Measurements from ENCODE around the gene ADAM12.
"Not testable (repeated sequence)": the region's sequence is repeated elsewhere in the genome, so short reads cannot be mapped to it uniquely, and the experiment has no call there.

The ADAM12 gene

DNA sequence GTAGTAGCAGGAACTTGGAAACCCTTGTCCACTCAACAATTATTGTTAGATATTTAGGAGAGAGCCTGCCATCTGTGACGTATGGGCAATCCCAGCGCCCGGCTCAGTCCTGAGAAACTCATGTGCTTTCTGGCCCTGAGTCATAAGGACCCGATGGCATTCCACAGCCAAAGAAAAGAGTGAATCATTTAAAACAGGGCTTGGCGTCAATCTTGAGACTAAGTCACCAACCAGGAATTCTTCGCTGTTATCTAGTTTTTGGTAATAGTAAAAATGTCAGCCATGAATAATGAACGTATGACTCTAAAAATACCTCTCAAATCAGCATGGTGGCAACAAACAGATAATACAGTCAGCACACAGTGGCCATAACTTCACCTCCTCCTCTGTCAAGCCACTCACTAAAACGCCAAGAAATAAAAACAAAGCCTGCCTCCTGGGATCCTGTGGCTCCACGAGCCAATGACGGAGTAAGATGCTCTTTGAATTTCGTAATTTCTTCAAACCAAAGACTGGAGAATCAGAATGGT, 140.8 kb downstream of the ADAM12 start:
- H3K36me3 ChIP-seq (ENCODE audit: insufficient read depth, low read length): no peaks in the 10 kb centered on the region
- H3K27ac ChIP-seq (ENCODE audit: low read length): no peak overlapping the region
- no peak for ATAC-seq (ENCODE audit: insufficient read depth, low read depth)
- H3K9ac ChIP-seq (ENCODE audit: low read depth, low read length): no peak overlapping the region
- TF ChIP-seq, protein P1, sequence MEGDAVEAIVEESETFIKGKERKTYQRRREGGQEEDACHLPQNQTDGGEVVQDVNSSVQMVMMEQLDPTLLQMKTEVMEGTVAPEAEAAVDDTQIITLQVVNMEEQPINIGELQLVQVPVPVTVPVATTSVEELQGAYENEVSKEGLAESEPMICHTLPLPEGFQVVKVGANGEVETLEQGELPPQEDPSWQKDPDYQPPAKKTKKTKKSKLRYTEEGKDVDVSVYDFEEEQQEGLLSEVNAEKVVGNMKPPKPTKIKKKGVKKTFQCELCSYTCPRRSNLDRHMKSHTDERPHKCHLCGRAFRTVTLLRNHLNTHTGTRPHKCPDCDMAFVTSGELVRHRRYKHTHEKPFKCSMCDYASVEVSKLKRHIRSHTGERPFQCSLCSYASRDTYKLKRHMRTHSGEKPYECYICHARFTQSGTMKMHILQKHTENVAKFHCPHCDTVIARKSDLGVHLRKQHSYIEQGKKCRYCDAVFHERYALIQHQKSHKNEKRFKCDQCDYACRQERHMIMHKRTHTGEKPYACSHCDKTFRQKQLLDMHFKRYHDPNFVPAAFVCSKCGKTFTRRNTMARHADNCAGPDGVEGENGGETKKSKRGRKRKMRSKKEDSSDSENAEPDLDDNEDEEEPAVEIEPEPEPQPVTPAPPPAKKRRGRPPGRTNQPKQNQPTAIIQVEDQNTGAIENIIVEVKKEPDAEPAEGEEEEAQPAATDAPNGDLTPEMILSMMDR (IDR thresholded peaks at IDR 0.05; ENCODE audit: borderline replicate concordance, extremely low read depth, low read length, poor library complexity, severe bottlenecking): no peak
- TF ChIP-seq EZH2 (IDR thresholded peaks at IDR 0.05; ENCODE audit: borderline replicate concordance, low read depth, low read length, severe bottlenecking): no peak
- no peaks in the 10 kb centered on the region for H3K27me3 ChIP-seq (ENCODE audit: insufficient read depth, low read length, poor library complexity)
- DNase-seq: no peak
- no peak overlapping the region for H2AFZ ChIP-seq (ENCODE audit: low read depth, low read length)
- H3K4me2 ChIP-seq (ENCODE audit: insufficient read depth, low read length): no peak overlapping the region
- no peaks in the 10 kb centered on the region for H3K4me1 ChIP-seq (ENCODE audit: insufficient read depth, low read length)
- H3K9me3 ChIP-seq (ENCODE audit: insufficient read depth, low read length, severe bottlenecking): peaks cover 4% of the 10 kb centered on the region
- H3K79me2 ChIP-seq (ENCODE audit: insufficient read depth, low read length): no peaks in the 10 kb centered on the region
- H3K4me3 ChIP-seq (ENCODE audit: low read depth in 1 of 2, low read length in 2 of 2): no peak overlapping the region
- no peaks in the 10 kb centered on the region for H4K20me1 ChIP-seq (ENCODE audit: insufficient read depth, low read length)

DNA sequence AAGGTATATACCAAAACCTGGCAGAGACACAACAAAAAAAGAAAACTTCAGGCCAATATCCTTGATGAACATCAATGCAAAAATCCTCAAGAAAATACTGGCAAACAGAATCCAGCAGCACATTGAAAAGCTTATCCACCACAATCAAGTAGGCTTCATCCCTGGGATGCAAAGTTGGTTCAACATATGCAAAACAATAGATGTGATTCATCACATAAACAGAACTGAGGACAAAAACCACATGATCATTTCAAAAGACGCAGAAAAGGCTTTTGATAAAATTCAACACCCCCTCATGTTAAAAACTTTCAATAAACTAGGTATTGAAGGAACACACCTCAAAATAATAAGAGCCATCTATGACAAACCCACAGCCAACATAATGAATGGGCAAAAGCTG, 141.9 kb downstream of the ADAM12 start:
- H3K36me3 ChIP-seq (ENCODE audit: insufficient read depth, low read length); ATAC-seq (ENCODE audit: insufficient read depth, low read depth); H3K79me2 ChIP-seq (ENCODE audit: insufficient read depth, low read length); H3K9ac ChIP-seq (ENCODE audit: low read depth, low read length); H3K9me3 ChIP-seq (ENCODE audit: insufficient read depth, low read length, severe bottlenecking); H2AFZ ChIP-seq (ENCODE audit: low read depth, low read length); H3K4me2 ChIP-seq (ENCODE audit: insufficient read depth, low read length); DNase-seq; H3K4me1 ChIP-seq (ENCODE audit: insufficient read depth, low read length); H3K4me3 ChIP-seq (ENCODE audit: low read depth in 1 of 2, low read length in 2 of 2); H3K27me3 ChIP-seq (ENCODE audit: insufficient read depth, low read length, poor library complexity); H3K27ac ChIP-seq (ENCODE audit: low read length); H4K20me1 ChIP-seq (ENCODE audit: insufficient read depth, low read length): not testable (repeated sequence)

DNA sequence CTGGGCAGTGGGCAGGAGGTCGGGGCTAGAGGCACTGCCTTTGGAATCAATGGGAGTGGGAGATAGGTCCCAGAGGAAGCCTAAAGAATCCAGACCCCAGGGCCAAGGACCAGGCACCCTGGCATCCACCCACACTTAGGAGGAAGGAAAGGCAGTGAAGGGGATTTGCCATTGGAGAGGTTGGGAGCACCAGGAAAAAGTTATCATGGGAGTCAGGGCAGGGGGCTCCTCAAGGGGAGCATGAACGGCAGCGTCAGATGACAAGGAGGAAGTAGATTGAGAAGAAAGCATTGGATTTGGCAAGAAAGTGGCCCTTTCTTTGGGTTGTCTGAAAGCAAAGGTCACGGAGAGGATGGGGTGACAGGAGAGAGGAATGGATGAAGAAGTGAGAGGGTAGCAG, 142.8 kb downstream of the ADAM12 start:
- H3K4me1 ChIP-seq (ENCODE audit: insufficient read depth, low read length): no peaks in the 10 kb centered on the region
- no peaks in the 10 kb centered on the region for H4K20me1 ChIP-seq (ENCODE audit: insufficient read depth, low read length)
- H3K4me3 ChIP-seq (ENCODE audit: low read depth in 1 of 2, low read length in 2 of 2): no peak overlapping the region
- H3K27ac ChIP-seq (ENCODE audit: low read length): no peak overlapping the region
- H3K9me3 ChIP-seq (ENCODE audit: insufficient read depth, low read length, severe bottlenecking): no peaks in the 10 kb centered on the region
- no peak overlapping the region for H3K4me2 ChIP-seq (ENCODE audit: insufficient read depth, low read length)
- TF ChIP-seq, protein P1 (IDR thresholded peaks at IDR 0.05; ENCODE audit: borderline replicate concordance, extremely low read depth, low read length, poor library complexity, severe bottlenecking): no peak
- TF ChIP-seq EZH2 (IDR thresholded peaks at IDR 0.05; ENCODE audit: borderline replicate concordance, low read depth, low read length, severe bottlenecking): no peak
- no peak for ATAC-seq (ENCODE audit: insufficient read depth, low read depth)
- no peaks in the 10 kb centered on the region for H3K27me3 ChIP-seq (ENCODE audit: insufficient read depth, low read length, poor library complexity)
- no peaks in the 10 kb centered on the region for H3K79me2 ChIP-seq (ENCODE audit: insufficient read depth, low read length)
- DNase-seq: no peak
- H3K36me3 ChIP-seq (ENCODE audit: insufficient read depth, low read length): no peaks in the 10 kb centered on the region
- H2AFZ ChIP-seq (ENCODE audit: low read depth, low read length): no peak overlapping the region
- no peak overlapping the region for H3K9ac ChIP-seq (ENCODE audit: low read depth, low read length)

DNA sequence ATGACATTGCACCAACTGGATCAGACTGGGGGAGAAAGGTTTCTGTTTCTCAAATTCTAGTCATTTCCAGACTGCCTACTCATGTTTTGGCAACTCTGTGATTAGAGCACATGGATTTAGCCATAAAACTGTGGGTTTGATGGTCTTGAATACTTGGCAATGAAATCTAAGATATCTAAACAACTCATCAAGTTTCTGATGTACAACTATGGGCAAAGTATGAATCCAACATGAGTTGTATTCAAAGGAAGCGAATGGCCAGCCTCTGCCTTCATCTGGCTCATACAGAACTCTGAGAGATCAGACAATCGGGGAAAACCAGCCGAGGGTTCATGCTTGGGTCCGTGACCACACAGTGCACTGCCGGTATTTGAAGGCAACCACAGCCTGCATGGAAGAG, 144.3 kb downstream of the ADAM12 start:
- DNase-seq: no peak
- no peak overlapping the region for H3K4me2 ChIP-seq (ENCODE audit: insufficient read depth, low read length)
- no peak overlapping the region for H3K9ac ChIP-seq (ENCODE audit: low read depth, low read length)
- no peak overlapping the region for H3K4me3 ChIP-seq (ENCODE audit: low read depth in 1 of 2, low read length in 2 of 2)
- H3K79me2 ChIP-seq (ENCODE audit: insufficient read depth, low read length): no peaks in the 10 kb centered on the region
- H3K27ac ChIP-seq (ENCODE audit: low read length): no peak overlapping the region
- no peak for TF ChIP-seq EZH2 (IDR thresholded peaks at IDR 0.05; ENCODE audit: borderline replicate concordance, low read depth, low read length, severe bottlenecking)
- TF ChIP-seq, protein P1 (IDR thresholded peaks at IDR 0.05; ENCODE audit: borderline replicate concordance, extremely low read depth, low read length, poor library complexity, severe bottlenecking): no peak
- no peaks in the 10 kb centered on the region for H3K36me3 ChIP-seq (ENCODE audit: insufficient read depth, low read length)
- no peaks in the 10 kb centered on the region for H4K20me1 ChIP-seq (ENCODE audit: insufficient read depth, low read length)
- H3K27me3 ChIP-seq (ENCODE audit: insufficient read depth, low read length, poor library complexity): no peaks in the 10 kb centered on the region
- ATAC-seq (ENCODE audit: insufficient read depth, low read depth): no peak
- H3K9me3 ChIP-seq (ENCODE audit: insufficient read depth, low read length, severe bottlenecking): no peaks in the 10 kb centered on the region
- no peaks in the 10 kb centered on the region for H3K4me1 ChIP-seq (ENCODE audit: insufficient read depth, low read length)
- no peak overlapping the region for H2AFZ ChIP-seq (ENCODE audit: low read depth, low read length)
